Tibial nerve (tissue), 4 donors: ENCODE measurements around the gene COL11A2. TPM values are rescaled to one million over a fixed set of nuclear protein-coding genes. Genes with fewer than 3 reads are reported as not detected.

Experiments
- DNase-seq, 2 donors: peaks; one replicate each; pipeline ENCODE4 v3.0.0-alpha.2; 2019; ENCODE audit warnings: low spot score in 2 of 2
- H3K27ac ChIP-seq, 4 donors: fragments of 200-600 bp; sonication (generic) in 3 of 4; one replicate each; pipeline ENCODE4 v1.5.1; 2017 to 2019; ENCODE audit warnings: mild to moderate bottlenecking in 1 of 4
- H3K27me3 ChIP-seq, 2 donors: fragments of 200-600 bp; sonication (generic) in 1 of 2; one replicate each; pipeline versions ENCODE4 v1.5.1 to v1.6.0; 2017 to 2019
- H3K36me3 ChIP-seq, 3 donors: fragments of 200-600 bp; sonication (generic); one replicate each; pipeline ENCODE4 v1.5.1; 2018 to 2019
- H3K4me1 ChIP-seq, 4 donors: fragments of 200-600 bp; sonication (generic) in 3 of 4; one replicate each; pipeline ENCODE4 v1.5.1; 2017 to 2019
- H3K4me3 ChIP-seq, 4 donors: fragments of 200-600 bp; sonication (generic) in 3 of 4; one replicate each; pipeline ENCODE4 v1.5.1; 2017 to 2019; ENCODE audit warnings: mild to moderate bottlenecking in 1 of 4, moderate library complexity in 1 of 4
- H3K9me3 ChIP-seq, 4 donors: fragments of 200-600 bp; sonication (generic) in 3 of 4; one replicate each; pipeline ENCODE4 v1.5.1; 2017 to 2019
- EP300 ChIP-seq, 2 donors: sonication (generic); formaldehyde crosslinking; IDR thresholded peaks; one replicate each; pipeline ENCODE4 v1.6.1; 2017; ENCODE audit warnings: antibody characterized with exemption in 2 of 2, mild to moderate bottlenecking in 1 of 2
- POLR2A ChIP-seq, 2 donors: fragments of 450-650 bp; IDR thresholded peaks; one replicate each; pipeline ENCODE4 v1.6.1; 2017; ENCODE audit warnings: antibody characterized with exemption in 2 of 2, mild to moderate bottlenecking in 2 of 2, moderate library complexity in 2 of 2
- WGBS, 2 donors: methylation state at CpG; one replicate each; pipeline ENCODE4 v1.1.5; 2018; 5-methylcytosine and 5-hydroxymethylcytosine counted together
- total RNA-seq, 4 donors: library from RNA; depleted of rRNA; stranded (reverse); fragments of >200 nt; gene quantifications; one replicate each; pipeline ENCODE4 v1.1.0, GENCODE V29; 2016
- TF ChIP-seq, protein P1 (sequence below), 5 experiments: fragments of 200-600 bp in 3 of 5; fragments of 450-650 bp in 2 of 5; sonication (generic) in 3 of 5; IDR thresholded peaks; one replicate each; pipeline ENCODE4 v1.5.1; 2016 to 2019; ENCODE audit warnings: antibody characterized with exemption in 5 of 5, mild to moderate bottlenecking in 3 of 5, moderate library complexity in 2 of 5

COL11A2 gene
- total RNA-seq, 4 donors from 2014 or later = 1.5 to 4.3 (median 2.9) TPM

DNA sequence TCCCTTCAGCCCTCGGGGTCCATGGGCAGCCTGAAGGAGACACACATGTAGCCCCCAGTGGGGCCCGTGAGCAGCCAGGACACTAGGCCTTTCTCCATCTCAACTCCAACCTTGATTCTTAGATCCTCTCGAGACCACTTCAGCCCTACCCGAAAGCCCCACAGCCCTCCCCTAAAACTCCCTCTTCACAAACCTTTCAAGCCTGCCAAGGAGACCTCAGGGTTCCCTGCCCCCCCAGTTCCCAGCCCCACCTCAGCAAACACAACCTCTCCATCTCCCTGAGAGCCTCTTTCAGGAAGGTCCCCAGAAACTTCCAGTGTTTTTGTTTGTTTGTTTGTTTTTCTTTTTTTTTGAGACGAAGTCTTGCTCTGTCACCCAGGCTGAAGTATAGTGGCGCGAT, 11.1 kb downstream of the COL11A2 start:
- Histone ChIP-seq H3K36me3 (no peaks in the 10 kb centered on the region), H3K27me3 (no peaks in the 10 kb centered on the region), H3K27ac (no peak overlapping the region), H3K4me3 (no peak overlapping the region), H3K9me3 (no peaks in the 10 kb centered on the region), H3K4me1 (no peaks in the 10 kb centered on the region)
- DNase-seq = no peak
- TF ChIP-seq POLR2A (IDR thresholded peaks at IDR 0.05) = no peak
- TF ChIP-seq, protein P1, sequence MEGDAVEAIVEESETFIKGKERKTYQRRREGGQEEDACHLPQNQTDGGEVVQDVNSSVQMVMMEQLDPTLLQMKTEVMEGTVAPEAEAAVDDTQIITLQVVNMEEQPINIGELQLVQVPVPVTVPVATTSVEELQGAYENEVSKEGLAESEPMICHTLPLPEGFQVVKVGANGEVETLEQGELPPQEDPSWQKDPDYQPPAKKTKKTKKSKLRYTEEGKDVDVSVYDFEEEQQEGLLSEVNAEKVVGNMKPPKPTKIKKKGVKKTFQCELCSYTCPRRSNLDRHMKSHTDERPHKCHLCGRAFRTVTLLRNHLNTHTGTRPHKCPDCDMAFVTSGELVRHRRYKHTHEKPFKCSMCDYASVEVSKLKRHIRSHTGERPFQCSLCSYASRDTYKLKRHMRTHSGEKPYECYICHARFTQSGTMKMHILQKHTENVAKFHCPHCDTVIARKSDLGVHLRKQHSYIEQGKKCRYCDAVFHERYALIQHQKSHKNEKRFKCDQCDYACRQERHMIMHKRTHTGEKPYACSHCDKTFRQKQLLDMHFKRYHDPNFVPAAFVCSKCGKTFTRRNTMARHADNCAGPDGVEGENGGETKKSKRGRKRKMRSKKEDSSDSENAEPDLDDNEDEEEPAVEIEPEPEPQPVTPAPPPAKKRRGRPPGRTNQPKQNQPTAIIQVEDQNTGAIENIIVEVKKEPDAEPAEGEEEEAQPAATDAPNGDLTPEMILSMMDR (IDR thresholded peaks at IDR 0.05) = no peak
- TF ChIP-seq EP300 (IDR thresholded peaks at IDR 0.05) = no peak
- WGBS, 2 donors = 83 to 89% methylated on average over 7 of the region's 7 CpGs

DNA sequence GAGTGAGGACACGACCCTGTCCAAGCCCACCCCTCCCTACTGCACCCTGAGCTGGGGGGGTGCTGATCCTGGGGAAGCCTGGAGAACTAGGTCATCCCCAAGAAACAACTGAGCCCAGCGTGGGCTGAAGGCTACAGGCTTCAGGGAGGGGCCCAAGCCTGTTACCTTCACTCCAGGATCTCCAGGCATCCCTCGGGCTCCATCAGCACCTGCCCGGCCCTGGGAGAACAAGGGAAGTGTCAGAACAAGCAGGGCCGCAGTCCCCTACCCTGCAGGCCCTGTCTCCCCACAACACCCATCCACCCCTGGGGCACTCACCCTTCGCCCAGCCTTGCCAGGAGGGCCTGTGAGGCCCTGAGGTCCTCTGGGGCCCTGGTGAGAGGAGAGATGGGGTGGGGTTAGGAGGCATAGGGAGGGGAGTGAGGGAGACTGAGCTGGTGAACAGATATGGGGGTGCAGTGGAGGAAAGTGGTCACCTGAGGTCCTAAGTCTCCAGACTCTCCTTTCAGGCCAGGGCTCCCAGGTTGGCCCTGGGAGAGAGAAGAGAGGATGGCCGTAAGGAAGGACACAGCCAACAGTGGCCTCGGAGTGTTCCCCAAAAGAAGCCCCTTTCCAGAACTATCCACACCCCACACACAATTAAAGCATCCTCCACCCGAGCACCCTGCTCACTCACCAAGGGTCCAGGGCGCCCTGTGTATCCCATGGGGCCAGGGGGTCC, 13.4 kb downstream of the COL11A2 start:
- Histone ChIP-seq H3K9me3 (no peaks in the 10 kb centered on the region), H3K27me3 (no peaks in the 10 kb centered on the region), H3K4me3 (no peak overlapping the region), H3K27ac (no peak overlapping the region), H3K4me1 (no peaks in the 10 kb centered on the region), H3K36me3 (no peaks in the 10 kb centered on the region)
- DNase-seq = no peak
- 86 to 89% methylated on average over 9 to 10 of the region's 10 CpGs for WGBS, 2 donors
- TF ChIP-seq, protein P1 (IDR thresholded peaks at IDR 0.05) = no peak
- no peak for TF ChIP-seq POLR2A (IDR thresholded peaks at IDR 0.05)
- TF ChIP-seq EP300 (IDR thresholded peaks at IDR 0.05) = no peak

DNA sequence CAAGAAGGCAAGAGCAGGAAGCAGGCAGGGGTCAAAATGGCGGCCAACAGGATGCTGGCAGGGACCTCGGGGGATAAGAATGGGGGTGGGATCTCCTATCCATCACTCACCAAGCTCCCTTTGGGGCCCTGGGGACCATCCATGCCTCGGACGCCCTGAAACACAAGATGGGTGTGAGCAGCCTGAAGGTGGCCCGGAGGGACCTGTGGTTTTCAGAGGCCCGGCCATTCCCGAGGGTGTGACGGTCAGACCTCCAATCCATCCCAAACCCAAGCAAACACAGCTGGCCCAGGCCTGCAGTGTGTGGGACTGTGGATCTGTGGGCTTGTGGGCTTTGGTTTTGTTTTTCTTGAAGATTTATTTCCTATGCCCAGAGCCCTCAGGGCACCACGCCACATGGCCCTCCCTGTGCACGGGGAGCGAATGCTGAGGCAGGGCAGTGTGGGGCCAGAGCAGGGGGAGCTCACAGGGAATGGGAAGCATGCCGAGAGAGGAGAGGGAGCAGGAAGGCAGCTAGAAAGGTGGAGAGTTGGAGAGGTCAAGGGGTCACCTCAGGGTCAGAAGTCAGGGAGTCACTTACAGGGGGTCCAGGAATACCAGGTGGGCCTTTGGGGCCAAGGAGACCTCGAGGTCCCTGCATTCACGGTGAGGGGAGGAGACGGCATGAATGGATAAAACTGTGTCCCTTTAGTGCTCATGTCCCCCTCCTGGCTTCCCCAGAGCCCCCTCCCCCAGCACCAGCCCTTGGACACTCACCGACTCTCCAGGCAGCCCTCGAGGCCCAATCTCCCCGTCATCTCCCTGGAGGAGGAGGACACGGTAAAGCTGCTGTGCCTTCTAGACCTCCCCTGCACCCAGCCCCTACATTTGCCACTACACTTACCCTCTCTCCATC, 14.5 kb downstream of the COL11A2 start:
- H3K27ac ChIP-seq = no peak overlapping the region
- H3K36me3 ChIP-seq = no peaks in the 10 kb centered on the region
- DNase-seq = no peak
- no peaks in the 10 kb centered on the region for H3K27me3 ChIP-seq
- TF ChIP-seq POLR2A (IDR thresholded peaks at IDR 0.05) (no peak), EP300 (IDR thresholded peaks at IDR 0.05) (no peak)
- TF ChIP-seq, protein P1 (IDR thresholded peaks at IDR 0.05) = no peak
- 79 to 83% methylated on average over 19 of the region's 19 CpGs for WGBS, 2 donors
- no peaks in the 10 kb centered on the region for H3K9me3 ChIP-seq
- no peaks in the 10 kb centered on the region for H3K4me1 ChIP-seq
- no peak overlapping the region for H3K4me3 ChIP-seq

DNA sequence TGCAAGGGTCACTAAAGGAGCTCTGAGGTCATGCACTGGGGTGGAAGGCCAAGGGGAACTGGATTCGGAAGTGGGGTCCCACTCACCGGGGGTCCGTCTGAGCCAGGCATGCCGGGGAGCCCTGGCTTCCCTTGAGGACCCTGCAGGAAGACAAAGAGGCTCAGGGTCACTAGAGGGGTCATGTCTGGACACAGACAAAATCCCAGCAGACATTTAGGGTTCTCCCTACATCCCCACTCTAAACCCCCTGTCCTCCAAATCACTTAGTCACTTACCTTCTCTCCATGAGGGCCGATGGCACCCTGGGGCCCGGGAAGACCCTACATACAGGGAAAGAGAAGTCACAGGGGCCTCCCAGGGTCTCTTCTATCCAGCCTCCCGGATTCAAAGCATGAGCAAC, 15.4 kb downstream of the COL11A2 start:
- no peak overlapping the region for H3K27ac ChIP-seq
- H3K4me1 ChIP-seq = no peaks in the 10 kb centered on the region
- H3K9me3 ChIP-seq = no peaks in the 10 kb centered on the region
- no peaks in the 10 kb centered on the region for H3K36me3 ChIP-seq
- DNase-seq = no peak
- H3K27me3 ChIP-seq = no peaks in the 10 kb centered on the region
- no peak overlapping the region for H3K4me3 ChIP-seq
- WGBS, 2 donors = 87 to 88% methylated on average over 7 of the region's 7 CpGs
- TF ChIP-seq EP300 (IDR thresholded peaks at IDR 0.05) = no peak
- TF ChIP-seq, protein P1 (IDR thresholded peaks at IDR 0.05) = no peak
- TF ChIP-seq POLR2A (IDR thresholded peaks at IDR 0.05) = no peak
